SU-DHL-6 (cell line): ENCODE results near the gene ADAR.
"Not testable (repeated sequence)": the region's sequence is repeated elsewhere in the genome, so short reads cannot be mapped to it uniquely, and the experiment has no call there.

Experiments used
- H2AFZ ChIP-seq: fragments of 200-600 bp; sonication (generic); 2 replicates; pipeline ENCODE4 v1.6.1; 2014; ENCODE audit warnings: low read depth, mild to moderate bottlenecking, moderate library complexity, mixed read lengths, antibody characterized with exemption, low read length; ENCODE audit not compliant: severe bottlenecking
- H3F3A ChIP-seq: fragments of 200-600 bp; shearing (Covaris generic); 2 replicates; pipeline ENCODE4 v1.6.0; 2016; ENCODE audit warnings: antibody characterized with exemption, mild to moderate bottlenecking; ENCODE audit not compliant: insufficient read depth
- H3K27ac ChIP-seq: fragments of 200-600 bp; sonication (generic); 2 replicates; pipeline ENCODE4 v1.5.1; 2016; ENCODE audit warnings: low read depth, mild to moderate bottlenecking, low read length, moderate library complexity, mixed read lengths
- H3K27me3 ChIP-seq: fragments of 200-600 bp; sonication (generic), shearing (Covaris generic); 2 replicates; pipeline ENCODE4 v1.6.0; 2014; ENCODE audit warnings: mild to moderate bottlenecking, low read length
- H3K36me3 ChIP-seq: fragments of 200-600 bp; sonication (generic); 2 replicates; pipeline ENCODE4 v1.6.1; 2014; ENCODE audit warnings: mild to moderate bottlenecking, low read length, mixed read lengths
- H3K4me2 ChIP-seq: fragments of 300-600, 200-600 bp; shearing (Covaris generic), sonication (generic); 2 replicates; pipeline ENCODE4 v1.6.0; 2014; ENCODE audit warnings: low read length, low read depth, mild to moderate bottlenecking; ENCODE audit not compliant: poor library complexity, severe bottlenecking
- H3K4me3 ChIP-seq: fragments of 200-600 bp; sonication (generic); 2 replicates; pipeline ENCODE4 v1.5.1; 2014; ENCODE audit warnings: antibody characterized with exemption, low read length, mild to moderate bottlenecking, mixed read lengths; ENCODE audit not compliant: insufficient read depth, poor library complexity, severe bottlenecking
- H3K79me2 ChIP-seq: fragments of 200-600 bp; sonication (generic); 2 replicates; pipeline ENCODE4 v1.6.1; 2014; ENCODE audit warnings: mild to moderate bottlenecking, low read length, moderate library complexity; ENCODE audit not compliant: insufficient read depth
- H3K9ac ChIP-seq: fragments of 200-600 bp; sonication (generic); 2 replicates; pipeline ENCODE4 v1.7.0; 2014; ENCODE audit warnings: mild to moderate bottlenecking, low read length
- H3K9me2 ChIP-seq: fragments of 200-600 bp; sonication (generic); replicated peaks from 2 replicates; pipeline ENCODE4 v1.6.1; 2014; ENCODE audit warnings: low read length; ENCODE audit not compliant: insufficient read depth
- H3K9me3 ChIP-seq: fragments of 200-600 bp; sonication (generic); 2 replicates; pipeline ENCODE4 v1.6.1; 2014; ENCODE audit warnings: low read length, mixed read lengths; ENCODE audit not compliant: insufficient read depth
- H4K20me1 ChIP-seq: fragments of 200-600 bp; sonication (generic); 2 replicates; pipeline ENCODE4 v1.6.1; 2014; ENCODE audit warnings: low read depth, mild to moderate bottlenecking, antibody characterized with exemption, low read length, moderate library complexity, mixed read lengths
- EZH2phosphoT487 ChIP-seq: fragments of 200-600 bp; sonication (generic), shearing (Covaris generic); conservative IDR thresholded peaks from 2 replicates; pipeline ENCODE4 v1.6.1; 2018; ENCODE audit warnings: mild to moderate bottlenecking, antibody characterized with exemption, low read length, moderate library complexity, mixed read lengths
- TF ChIP-seq, protein P1 (sequence below): fragments of 200-600 bp; sonication (generic); IDR thresholded peaks from one replicate; pipeline ENCODE4 v1.5.1; 2017; ENCODE audit warnings: antibody characterized with exemption, mild to moderate bottlenecking, low read length, moderate library complexity; ENCODE audit not compliant: insufficient read depth, poor library complexity, severe bottlenecking

ADAR gene, protein sequence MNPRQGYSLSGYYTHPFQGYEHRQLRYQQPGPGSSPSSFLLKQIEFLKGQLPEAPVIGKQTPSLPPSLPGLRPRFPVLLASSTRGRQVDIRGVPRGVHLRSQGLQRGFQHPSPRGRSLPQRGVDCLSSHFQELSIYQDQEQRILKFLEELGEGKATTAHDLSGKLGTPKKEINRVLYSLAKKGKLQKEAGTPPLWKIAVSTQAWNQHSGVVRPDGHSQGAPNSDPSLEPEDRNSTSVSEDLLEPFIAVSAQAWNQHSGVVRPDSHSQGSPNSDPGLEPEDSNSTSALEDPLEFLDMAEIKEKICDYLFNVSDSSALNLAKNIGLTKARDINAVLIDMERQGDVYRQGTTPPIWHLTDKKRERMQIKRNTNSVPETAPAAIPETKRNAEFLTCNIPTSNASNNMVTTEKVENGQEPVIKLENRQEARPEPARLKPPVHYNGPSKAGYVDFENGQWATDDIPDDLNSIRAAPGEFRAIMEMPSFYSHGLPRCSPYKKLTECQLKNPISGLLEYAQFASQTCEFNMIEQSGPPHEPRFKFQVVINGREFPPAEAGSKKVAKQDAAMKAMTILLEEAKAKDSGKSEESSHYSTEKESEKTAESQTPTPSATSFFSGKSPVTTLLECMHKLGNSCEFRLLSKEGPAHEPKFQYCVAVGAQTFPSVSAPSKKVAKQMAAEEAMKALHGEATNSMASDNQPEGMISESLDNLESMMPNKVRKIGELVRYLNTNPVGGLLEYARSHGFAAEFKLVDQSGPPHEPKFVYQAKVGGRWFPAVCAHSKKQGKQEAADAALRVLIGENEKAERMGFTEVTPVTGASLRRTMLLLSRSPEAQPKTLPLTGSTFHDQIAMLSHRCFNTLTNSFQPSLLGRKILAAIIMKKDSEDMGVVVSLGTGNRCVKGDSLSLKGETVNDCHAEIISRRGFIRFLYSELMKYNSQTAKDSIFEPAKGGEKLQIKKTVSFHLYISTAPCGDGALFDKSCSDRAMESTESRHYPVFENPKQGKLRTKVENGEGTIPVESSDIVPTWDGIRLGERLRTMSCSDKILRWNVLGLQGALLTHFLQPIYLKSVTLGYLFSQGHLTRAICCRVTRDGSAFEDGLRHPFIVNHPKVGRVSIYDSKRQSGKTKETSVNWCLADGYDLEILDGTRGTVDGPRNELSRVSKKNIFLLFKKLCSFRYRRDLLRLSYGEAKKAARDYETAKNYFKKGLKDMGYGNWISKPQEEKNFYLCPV

DNA sequence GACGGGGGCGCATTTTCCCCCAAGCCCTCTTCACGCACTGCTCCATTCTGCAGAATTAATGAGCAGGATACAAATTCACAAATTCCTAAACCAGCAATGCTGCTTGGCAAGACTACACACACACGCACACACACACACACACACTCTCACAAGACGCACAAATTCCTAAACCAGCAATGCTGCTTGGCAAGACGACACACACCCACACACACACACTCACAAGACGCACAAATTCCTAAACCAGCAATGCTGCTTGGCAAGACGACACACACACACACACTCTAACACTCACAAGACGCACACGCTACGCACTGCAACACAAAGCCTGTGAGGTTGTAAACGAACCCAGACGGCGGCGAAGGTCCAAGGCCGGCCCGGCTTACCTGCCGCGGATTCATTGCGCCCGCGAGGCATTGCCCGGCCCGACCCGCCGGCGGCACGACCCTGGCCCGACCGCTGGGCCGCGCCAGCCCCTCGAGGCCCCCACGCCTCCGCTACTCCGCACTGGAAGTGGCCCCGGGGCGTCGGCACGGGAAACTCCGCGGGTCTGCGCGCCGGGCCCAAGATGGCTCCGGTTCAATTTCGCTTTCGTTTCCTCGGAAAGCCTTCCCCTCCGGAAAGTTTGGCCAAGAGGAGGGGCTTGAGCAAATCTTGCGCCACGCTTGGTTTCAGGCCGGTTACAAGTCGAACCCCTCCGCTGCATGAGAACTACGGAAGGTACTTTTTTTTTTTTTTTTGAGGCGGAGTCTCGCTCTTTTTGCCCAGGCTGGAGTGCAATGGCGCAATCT is at the start of gene ADAR:
TSS of gene ADAR (minus strand) at position 578 of the 788 bp plus-strand sequence. CDS start at position 398, 180 bp downstream.
- peak within 1 kb of the TSS; percentile 72 for H3K27ac ChIP-seq
- no peaks in the 10 kb centered on the region; the same call in 1 of the 2 replicates for H4K20me1 ChIP-seq
- peak within 1 kb of the TSS; percentile 77 for H3K4me3 ChIP-seq
- peak within 1 kb of the TSS; percentile 88 for H2AFZ ChIP-seq
- peak within 1 kb of the TSS; percentile 67 for H3K4me2 ChIP-seq
- H3K9me2 ChIP-seq = no peaks in the 10 kb centered on the region
- no peaks in the 10 kb centered on the region for H3K36me3 ChIP-seq
- no peak for TF ChIP-seq EZH2phosphoT487
- TF ChIP-seq, protein P1, sequence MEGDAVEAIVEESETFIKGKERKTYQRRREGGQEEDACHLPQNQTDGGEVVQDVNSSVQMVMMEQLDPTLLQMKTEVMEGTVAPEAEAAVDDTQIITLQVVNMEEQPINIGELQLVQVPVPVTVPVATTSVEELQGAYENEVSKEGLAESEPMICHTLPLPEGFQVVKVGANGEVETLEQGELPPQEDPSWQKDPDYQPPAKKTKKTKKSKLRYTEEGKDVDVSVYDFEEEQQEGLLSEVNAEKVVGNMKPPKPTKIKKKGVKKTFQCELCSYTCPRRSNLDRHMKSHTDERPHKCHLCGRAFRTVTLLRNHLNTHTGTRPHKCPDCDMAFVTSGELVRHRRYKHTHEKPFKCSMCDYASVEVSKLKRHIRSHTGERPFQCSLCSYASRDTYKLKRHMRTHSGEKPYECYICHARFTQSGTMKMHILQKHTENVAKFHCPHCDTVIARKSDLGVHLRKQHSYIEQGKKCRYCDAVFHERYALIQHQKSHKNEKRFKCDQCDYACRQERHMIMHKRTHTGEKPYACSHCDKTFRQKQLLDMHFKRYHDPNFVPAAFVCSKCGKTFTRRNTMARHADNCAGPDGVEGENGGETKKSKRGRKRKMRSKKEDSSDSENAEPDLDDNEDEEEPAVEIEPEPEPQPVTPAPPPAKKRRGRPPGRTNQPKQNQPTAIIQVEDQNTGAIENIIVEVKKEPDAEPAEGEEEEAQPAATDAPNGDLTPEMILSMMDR = no peak
- H3K9ac ChIP-seq = peak within 1 kb of the TSS; percentile 85
- H3F3A ChIP-seq = peaks cover 27% of the 10 kb centered on the region
- peaks cover 69% of the 10 kb centered on the region for H3K79me2 ChIP-seq
- H3K27me3 ChIP-seq = no peaks in the 10 kb centered on the region
- no peaks in the 10 kb centered on the region for H3K9me3 ChIP-seq

DNA sequence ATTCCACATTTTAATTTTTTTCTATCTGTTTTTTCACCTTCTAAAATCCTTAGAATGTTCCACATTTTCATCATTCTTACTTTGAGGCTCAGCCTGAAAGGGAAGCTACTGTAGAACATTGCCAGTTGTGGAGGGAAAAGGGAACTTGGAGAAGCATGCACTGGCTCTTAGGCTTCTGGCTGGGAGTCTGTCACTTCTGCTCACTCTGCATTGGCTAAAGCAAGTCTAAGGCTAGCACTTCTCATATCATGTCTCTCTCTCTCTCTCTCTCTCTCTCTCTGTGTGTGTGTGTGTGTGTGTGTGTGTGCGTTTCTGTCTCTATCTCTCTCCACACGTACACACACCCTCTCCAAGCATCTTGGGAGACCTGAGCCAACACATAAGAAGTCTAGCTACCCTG is 49.6 kb upstream of the ADAR start:
- no peaks in the 10 kb centered on the region for H3K79me2 ChIP-seq
- H3K4me2 ChIP-seq = no peak overlapping the region
- no peaks in the 10 kb centered on the region for H3K9me2 ChIP-seq
- no peaks in the 10 kb centered on the region for H3K9me3 ChIP-seq
- 0 out of 2 replicates have a peak, but pooled peaks cover 3% of the 10 kb centered on the region for H3K27me3 ChIP-seq
- H4K20me1 ChIP-seq = no peaks in the 10 kb centered on the region
- no peak overlapping the region for H3K9ac ChIP-seq
- H3K27ac ChIP-seq = no peak overlapping the region
- H2AFZ ChIP-seq = no peak overlapping the region
- no peaks in the 10 kb centered on the region for H3K36me3 ChIP-seq
- H3F3A ChIP-seq = no peaks in the 10 kb centered on the region
- H3K4me3 ChIP-seq = no peak overlapping the region
- TF ChIP-seq EZH2phosphoT487 = no peak
- TF ChIP-seq, protein P1 = no peak

DNA sequence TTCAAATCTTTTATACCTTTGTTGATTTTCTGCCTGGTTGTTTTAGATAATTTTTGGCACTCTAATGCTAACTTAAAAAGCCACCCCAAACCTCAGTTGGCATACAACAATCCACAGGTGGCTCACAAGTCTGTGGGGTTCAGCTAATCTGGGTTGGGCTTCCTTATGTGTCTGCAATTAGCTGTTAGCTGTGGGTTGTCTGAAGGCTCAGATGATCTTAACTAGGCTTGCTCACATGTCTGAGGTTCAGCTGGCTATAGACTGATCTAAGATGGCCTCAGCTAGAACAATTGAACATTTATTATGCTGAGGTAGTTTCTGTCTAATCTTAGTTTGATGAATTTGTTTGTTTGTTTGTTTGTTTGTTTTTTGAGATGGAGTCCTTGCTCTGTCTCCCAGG is 44.9 kb upstream of the ADAR start:
- no peaks in the 10 kb centered on the region for H4K20me1 ChIP-seq
- H3K4me3 ChIP-seq = no peak overlapping the region
- H3K27ac ChIP-seq = no peak overlapping the region
- no peaks in the 10 kb centered on the region for H3K9me2 ChIP-seq
- H3K9ac ChIP-seq = no peak overlapping the region
- 0 out of 2 replicates have a peak, but pooled peaks cover 2% of the 10 kb centered on the region for H3K27me3 ChIP-seq
- H3K4me2 ChIP-seq = no peak overlapping the region
- H3F3A ChIP-seq = no peaks in the 10 kb centered on the region
- H3K36me3 ChIP-seq = no peaks in the 10 kb centered on the region
- TF ChIP-seq EZH2phosphoT487 = no peak
- TF ChIP-seq, protein P1 = no peak
- no peak overlapping the region for H2AFZ ChIP-seq
- no peaks in the 10 kb centered on the region for H3K9me3 ChIP-seq
- no peaks in the 10 kb centered on the region for H3K79me2 ChIP-seq

DNA sequence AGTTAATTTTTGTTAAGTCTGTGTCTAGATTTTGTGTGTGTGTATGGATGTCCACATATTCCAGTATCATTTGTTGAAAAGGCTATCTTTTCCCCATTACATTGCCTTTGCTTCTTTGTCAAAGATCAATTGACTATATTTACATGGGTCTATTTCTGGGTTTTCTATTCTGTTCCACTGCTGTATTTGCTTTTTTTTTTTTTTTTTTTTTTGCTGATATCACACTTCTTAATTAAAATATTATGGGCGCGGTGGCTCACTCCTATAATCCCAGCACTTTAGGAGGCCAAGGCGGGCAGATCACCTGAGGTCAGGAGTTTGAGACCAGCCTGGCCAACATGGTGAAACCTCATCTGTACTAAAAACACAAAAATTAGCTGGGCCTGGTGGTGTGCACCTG is 36.7 kb upstream of the ADAR start:
- H2AFZ ChIP-seq, H3K27me3 ChIP-seq, H3K9me3 ChIP-seq, H3K4me3 ChIP-seq, H3K4me2 ChIP-seq, H4K20me1 ChIP-seq, H3K36me3 ChIP-seq, H3F3A ChIP-seq, H3K27ac ChIP-seq, H3K79me2 ChIP-seq, H3K9me2 ChIP-seq, H3K9ac ChIP-seq: not testable (repeated sequence)
